Bone marrow (tissue), 2 donors: ENCODE measurements around the gene ARHGAP26.
A peak's percentile ranks its signal among the peaks of the same experiment; 100 is the strongest.
"Not testable (repeated sequence)": the region's sequence is repeated elsewhere in the genome, so short reads cannot be mapped to it uniquely, and the experiment has no call there.

ENCODE experiments used
- DNase-seq, 2 donors: peaks; one replicate each; lab custom pipeline; 2025; lab: John Stamatoyannopoulos, UW

ARHGAP26 gene

DNA sequence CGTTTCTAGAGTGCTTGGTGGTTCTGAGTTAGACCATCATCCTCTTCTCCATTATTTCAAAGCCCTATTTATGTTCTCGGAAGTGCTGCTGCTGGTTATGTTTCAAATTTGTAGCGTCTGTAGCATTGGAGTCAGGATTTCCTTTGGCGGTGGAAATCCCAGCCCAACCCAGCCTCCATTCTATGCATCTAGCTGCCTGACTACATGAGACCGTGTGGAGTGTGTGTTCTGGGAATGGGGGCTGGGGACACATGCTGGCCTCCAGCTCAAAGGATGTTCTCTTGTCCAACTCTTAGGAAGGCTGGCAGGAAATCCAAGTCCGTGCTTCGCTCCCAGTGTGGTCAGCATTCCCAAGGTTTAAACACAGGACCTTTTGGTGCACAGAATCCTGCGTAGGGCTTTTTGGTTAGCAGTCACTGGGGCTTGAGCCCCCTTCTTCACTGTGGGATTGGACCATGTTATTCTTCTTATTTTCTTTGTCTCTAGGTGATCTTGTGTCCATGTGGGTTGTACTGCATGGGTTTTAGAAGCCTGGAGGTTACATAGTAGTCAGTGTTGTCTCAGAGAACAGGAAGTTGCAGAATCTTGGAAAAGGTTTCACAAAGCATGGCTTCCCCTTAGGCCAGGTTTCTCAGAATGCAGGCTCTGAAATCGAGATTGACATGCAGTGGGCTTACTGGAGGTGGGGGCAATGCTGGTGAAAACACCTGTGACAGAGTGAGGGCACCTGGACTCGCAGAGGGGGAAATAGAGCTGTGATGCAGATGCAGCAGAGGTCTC, 132.2 kb downstream of the ARHGAP26 start:
- DNase-seq: no peak

DNA sequence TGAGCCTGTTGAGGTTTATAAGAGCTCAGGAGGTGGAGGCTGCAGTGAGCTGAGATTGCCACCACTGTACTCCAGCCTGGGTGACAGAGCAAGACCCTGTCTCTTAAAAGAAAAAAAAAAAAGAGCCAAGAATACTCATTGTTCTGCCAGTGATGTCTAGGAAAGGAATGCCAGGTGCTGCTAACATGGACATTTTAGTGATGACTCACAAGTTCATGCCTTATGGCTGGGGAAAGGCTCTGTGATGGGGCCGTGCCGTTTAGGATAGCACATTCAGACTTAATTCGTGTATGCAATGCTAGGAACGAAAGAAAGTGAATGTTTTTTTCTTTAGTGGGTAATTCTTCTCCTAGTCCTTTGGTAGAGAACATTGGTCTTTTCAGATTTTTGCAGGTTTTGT, 134.2 kb downstream of the ARHGAP26 start:
- DNase-seq: no peak

GRCh38 chr5:142905348-142905747, 135.2 kb downstream of the ARHGAP26 start:
- no peak for DNase-seq

DNA sequence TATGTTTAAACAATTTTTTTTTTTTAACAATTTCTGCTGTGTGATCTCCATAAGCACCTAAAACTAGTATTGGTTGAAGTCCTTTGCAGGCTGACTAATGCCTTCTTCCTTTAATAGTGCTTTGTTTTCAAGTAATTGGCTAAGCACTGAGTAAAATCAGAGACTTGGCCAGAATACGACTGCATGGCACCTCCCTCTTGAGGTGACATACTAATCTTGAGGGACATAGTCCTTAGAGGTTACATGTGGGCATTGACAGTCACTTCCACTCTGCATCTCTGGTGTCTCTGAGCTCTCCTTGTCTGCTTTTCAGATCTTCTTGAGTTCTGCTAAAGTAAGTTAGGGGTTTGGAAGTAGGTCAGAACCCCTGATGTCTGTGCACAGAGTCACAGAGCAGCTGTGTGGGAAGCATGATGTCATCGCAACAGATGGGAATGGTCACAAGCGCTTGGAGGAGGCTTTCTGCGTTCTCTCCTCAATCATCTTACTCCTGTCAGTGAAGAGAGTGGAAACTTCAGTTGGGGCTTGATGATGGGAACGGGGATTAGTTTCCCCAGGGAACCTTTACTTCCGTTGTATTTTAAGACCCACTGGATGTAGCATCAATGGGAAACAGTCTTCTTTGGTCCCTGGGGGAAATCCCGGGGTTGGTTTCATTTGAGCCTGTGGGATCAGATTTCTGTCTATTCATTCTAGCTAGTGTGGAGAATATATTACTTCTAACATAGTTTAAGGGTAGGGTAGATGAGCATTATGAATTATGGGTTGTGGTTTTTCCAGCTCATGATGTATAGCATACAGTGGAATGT, 136.9 kb downstream of the ARHGAP26 start:
- DNase-seq: no peak

DNA sequence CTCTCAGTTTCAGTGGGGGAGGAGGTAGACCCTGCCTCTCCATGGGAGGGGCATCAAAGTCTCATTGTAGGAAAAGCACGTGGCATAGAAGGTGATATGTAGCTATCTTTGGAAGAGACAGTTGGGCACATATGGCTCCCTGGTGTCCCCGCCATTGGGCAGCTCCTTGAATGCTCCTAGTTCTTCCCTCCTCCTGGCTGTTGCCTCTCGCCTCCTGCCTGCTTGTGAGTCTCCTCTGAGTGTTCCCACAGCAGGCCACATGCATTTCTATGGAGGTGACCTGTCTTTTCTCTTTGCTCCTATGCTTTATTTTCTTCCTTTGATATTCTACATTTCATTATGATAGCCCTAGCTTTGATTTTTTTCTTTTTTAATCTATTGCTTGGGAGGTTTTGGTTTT, 138.5 kb downstream of the ARHGAP26 start:
- DNase-seq: no peak

DNA sequence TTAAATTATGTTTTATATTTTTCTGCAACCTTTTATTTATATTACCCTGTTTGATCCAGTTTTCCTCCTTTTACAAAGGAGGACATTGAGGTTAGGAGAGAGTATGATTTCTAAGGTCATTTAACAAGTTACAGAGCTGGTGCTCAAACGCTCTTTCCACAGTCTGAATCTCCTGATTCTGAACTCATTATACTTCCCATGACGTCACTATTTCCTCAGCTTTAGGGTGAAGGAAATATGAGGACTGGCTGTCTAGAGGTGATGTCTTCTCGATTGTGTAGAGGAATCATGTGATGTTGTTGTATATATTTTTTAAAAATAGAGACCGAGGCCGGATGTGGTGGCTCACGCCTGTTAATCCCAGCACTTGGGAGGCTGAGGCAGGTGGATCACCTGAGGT, 140.0 kb downstream of the ARHGAP26 start:
- no peak for DNase-seq

GRCh38 chr5:142911170-142911569, 141.0 kb downstream of the ARHGAP26 start:
- no peak for DNase-seq

DNA sequence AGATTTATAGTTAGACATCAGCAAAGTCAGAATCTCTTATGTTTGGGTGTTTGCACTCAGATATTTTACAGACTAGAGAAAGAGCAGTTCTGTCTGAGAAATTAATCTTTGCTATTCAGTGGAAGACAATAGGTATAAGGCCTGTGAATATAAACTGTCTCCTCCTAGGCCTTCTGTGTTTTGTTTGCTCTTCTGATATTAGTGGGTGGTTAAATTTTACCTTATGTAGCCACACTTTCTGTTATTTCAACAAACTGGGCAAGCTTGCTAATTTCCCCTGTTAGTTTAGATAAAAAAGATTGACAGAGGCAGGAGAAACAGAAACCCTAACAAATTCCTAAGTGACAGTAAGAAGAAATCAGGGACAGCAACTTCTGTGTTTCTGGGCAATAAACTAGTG, 141.6 kb downstream of the ARHGAP26 start:
- no peak for DNase-seq

DNA sequence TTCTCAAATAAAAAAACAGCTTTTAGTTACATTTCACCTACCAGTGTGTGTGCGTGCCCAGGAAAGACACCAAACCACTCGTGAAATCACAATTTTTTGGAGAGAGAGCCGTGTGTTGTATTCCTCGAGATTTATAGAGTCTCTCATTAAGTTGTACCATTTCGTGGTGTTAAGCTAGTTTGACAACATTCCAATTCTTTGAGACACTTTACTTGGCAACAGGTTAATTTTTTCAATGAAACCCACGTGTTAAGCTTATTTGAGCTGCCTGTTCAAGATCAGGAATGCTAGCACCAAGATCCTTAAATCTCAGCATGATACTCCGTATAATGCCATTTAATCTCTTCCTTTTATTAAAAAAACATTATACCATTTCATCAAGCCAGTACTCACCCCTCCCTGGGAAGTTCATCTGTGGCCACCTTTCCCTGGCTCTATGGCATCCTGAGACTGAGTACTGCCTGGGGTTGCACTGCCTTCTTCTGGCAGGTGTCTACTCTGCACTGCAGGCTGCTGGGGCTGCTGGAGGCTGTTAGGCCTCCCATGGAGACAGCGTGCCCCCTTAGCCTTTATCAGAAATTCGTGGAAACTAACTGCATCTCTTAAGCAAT, 143.7 kb downstream of the ARHGAP26 start:
- DNase-seq: no peak

GRCh38 chr5:142915038-142915437, 144.9 kb downstream of the ARHGAP26 start:
- DNase-seq: no peak

DNA sequence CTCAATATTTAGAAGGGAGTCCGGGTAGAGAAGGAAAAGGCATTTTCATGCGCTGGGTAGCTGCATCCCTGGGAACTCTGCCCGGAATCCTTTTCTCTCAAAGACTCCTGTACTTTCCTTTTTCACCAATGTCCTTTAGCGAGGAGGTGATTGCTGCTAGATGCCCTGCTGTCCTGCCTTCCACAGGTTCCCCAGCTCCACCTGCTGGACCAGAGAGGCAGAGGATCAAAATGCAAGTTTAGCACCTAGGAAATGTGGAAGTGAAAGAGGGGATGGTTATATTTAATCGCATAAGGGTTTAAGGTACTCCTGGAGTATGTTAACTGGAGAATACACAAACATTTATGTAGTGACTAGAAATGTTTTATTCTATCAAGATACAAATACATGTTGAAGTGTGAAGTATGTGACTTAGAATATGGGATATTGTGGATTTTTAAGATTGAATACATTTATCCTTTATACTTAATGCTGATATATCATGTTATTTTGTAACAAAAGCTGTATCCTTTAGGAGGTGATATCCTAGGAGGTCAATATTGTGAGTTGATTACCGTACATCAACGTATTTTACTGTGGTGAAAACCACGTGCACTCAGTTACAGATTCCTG, 145.7 kb downstream of the ARHGAP26 start:
- no peak for DNase-seq

- DNase-seq: no peak
These were observed 148.9 kb downstream of the ARHGAP26 start for GRCh38 chr5:142918959-142919635.

- no peak for DNase-seq
These were observed 150.9 kb downstream of the ARHGAP26 start for GRCh38 chr5:142920849-142921612.

DNA sequence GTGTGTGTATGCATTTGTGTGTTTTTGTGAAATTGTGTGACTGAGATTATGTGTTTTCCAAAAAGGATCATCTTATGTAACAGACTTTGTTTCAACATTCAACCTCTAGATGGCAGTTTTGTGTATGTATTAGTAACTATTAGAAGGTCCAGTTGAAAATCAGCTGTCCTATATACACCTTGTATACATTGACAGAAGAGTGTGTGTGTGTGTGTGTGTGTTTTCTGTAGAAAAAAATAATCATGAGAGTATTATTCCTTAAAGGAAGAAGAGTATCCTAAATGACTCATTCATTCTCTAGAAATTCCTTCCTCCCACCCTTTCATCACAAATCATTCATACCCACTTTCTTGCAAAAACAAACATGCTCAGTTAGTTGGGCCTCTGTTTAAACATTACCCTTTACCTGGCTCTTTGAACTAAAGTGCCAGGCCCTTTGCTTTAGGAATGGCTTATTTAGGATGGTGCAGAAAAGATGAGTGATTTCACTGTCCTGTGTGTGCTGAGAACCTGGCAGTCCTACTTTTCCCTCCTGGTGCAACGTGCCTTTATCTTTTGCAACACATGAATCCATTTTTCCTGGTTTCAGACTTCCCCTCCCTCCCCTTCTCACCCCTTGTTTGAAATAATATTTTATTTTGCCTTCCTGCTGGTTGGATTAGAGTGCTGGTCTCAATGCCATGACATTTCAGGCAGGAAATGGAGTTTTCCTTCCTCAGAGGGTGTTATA, 152.2 kb downstream of the ARHGAP26 start:
- DNase-seq: no peak

- peak in 1 of 2 donors; percentile 33 for DNase-seq
These were observed 154.1 kb downstream of the ARHGAP26 start for GRCh38 chr5:142924135-142924883.

DNA sequence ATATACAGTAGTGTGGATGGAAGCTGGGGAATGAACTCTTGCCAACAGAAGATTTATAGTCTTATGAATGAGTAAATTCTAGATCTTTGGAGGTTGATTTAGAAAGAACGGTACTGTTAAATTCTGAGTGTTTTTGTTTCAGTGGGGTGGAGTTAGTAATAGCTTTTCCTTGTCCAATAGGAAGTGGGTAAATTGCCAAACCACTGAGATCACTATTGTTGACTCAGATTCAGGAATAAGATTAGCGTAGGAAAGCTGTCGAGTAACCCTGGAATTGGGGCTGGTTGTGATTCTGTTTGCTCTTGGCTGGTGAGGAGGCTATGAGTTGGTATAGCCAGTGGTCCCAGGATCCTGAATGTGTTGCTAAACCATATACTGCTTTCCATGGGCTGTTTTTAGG, 155.6 kb downstream of the ARHGAP26 start:
- no peak for DNase-seq

DNA sequence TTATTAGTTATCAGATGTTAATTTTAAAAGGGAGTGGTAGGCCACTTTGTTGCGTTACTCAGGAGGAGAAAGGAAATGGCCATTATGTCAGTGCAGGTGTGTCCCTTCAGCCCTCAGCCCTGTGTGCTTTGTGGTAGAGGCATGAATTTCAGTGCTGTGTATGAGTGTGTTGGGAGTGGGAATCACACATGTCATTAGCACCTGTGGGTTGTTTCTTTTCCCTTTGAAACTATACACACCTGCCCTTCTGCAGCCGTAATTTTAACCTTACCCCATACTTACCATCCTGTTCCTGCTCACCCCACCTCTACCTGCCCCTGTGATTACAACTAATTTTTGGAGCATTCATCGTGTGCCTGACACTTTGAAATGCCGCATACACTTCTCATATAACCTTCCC, 156.4 kb downstream of the ARHGAP26 start:
- DNase-seq: no peak

- DNase-seq: not testable (repeated sequence)
These were observed 158.8 kb downstream of the ARHGAP26 start for GRCh38 chr5:142928999-142929398.

GRCh38 chr5:142929587-142929986, 159.4 kb downstream of the ARHGAP26 start:
- peak in 1 of 2 donors; percentile 59 for DNase-seq
